DOHH2 (cell line): ENCODE measurements around the gene C1QTNF1.

Experiments used
- H3F3A ChIP-seq: fragments of 200-600 bp; sonication (generic), shearing (Covaris generic); 2 replicates; pipeline ENCODE4 v1.6.0; 2016; ENCODE audit warnings: antibody characterized with exemption, mild to moderate bottlenecking; ENCODE audit not compliant: control insufficient read depth, insufficient read depth
- H3K27ac ChIP-seq: fragments of 200-600 bp; sonication (generic); 2 replicates; pipeline ENCODE4 v1.5.1; 2014; ENCODE audit warnings: low read depth, mild to moderate bottlenecking, low read length, moderate library complexity
- H3K27me3 ChIP-seq: fragments of 200-600 bp; sonication (generic); 2 replicates; pipeline ENCODE4 v1.6.1; 2014; ENCODE audit warnings: mild to moderate bottlenecking, low read length, mixed read lengths; ENCODE audit not compliant: control insufficient read depth
- H3K36me3 ChIP-seq: fragments of 200-600 bp; sonication (generic); 2 replicates; pipeline ENCODE4 v1.6.1; 2014; ENCODE audit warnings: mild to moderate bottlenecking, low read length, moderate library complexity, mixed read lengths; ENCODE audit not compliant: control insufficient read depth
- H3K4me1 ChIP-seq: fragments of 200-600 bp; sonication (generic); 2 replicates; pipeline ENCODE4 v1.6.1; 2014; ENCODE audit warnings: mild to moderate bottlenecking, low read length, mixed read lengths; ENCODE audit not compliant: control insufficient read depth
- H3K4me2 ChIP-seq: fragments of 200-600 bp; sonication (generic); 2 replicates; pipeline ENCODE4 v1.6.0; 2014; ENCODE audit warnings: mild to moderate bottlenecking, low read length, moderate library complexity
- H3K4me3 ChIP-seq: fragments of 200-600 bp; sonication (generic); 2 replicates; pipeline ENCODE4 v1.5.1; 2014; ENCODE audit warnings: mild to moderate bottlenecking, low read length, mixed read lengths
- H3K79me2 ChIP-seq: fragments of 200-600 bp; sonication (generic); 2 replicates; pipeline ENCODE4 v1.6.1; 2014; ENCODE audit warnings: mild to moderate bottlenecking, low read length, mixed read lengths; ENCODE audit not compliant: control insufficient read depth
- H3K9me2 ChIP-seq: fragments of 200-600 bp; sonication (generic); replicated peaks from 2 replicates; pipeline ENCODE4 v1.6.1; 2014; ENCODE audit warnings: mild to moderate bottlenecking, low read length, mixed read lengths; ENCODE audit not compliant: control insufficient read depth
- H3K9me3 ChIP-seq: fragments of 200-600 bp; sonication (generic); 2 replicates; pipeline ENCODE4 v1.6.1; 2014; ENCODE audit warnings: antibody characterized with exemption, low read length, mixed read lengths; ENCODE audit not compliant: control insufficient read depth, insufficient read depth
- H4K20me1 ChIP-seq: fragments of 200-600 bp; sonication (generic); 2 replicates; pipeline ENCODE4 v1.6.0; 2014; ENCODE audit warnings: low read depth, mild to moderate bottlenecking, antibody characterized with exemption, low read length, moderate library complexity; ENCODE audit not compliant: control insufficient read depth, insufficient read depth
- CTCF ChIP-seq: fragments of 200-600 bp; sonication (generic); IDR thresholded peaks from one replicate; pipeline ENCODE4 v1.5.1; 2014; ENCODE audit warnings: antibody characterized with exemption, mild to moderate bottlenecking, low read depth, low read length; ENCODE audit not compliant: poor library complexity, severe bottlenecking
- EZH2phosphoT487 ChIP-seq: fragments of 200-600 bp; sonication (generic); IDR thresholded peaks from 2 replicates; pipeline ENCODE4 v1.6.1; 2017; ENCODE audit warnings: borderline replicate concordance, mild to moderate bottlenecking, antibody characterized with exemption, low read length, moderate library complexity, mixed read lengths

The C1QTNF1 gene

GRCh38 chr17:79090443-79091225, 66.7 kb downstream of the C1QTNF1 start:
- H3K4me2 ChIP-seq = no peak overlapping the region
- no peaks in the 10 kb centered on the region for H3K36me3 ChIP-seq
- H4K20me1 ChIP-seq = no peaks in the 10 kb centered on the region
- no peaks in the 10 kb centered on the region; the same call in 1 of the 2 replicates for H3K27me3 ChIP-seq
- no peaks in the 10 kb centered on the region for H3K9me3 ChIP-seq
- no peaks in the 10 kb centered on the region for H3K4me1 ChIP-seq
- H3K9me2 ChIP-seq = no peaks in the 10 kb centered on the region
- no peak overlapping the region for H3K27ac ChIP-seq
- no peaks in the 10 kb centered on the region for H3F3A ChIP-seq
- H3K4me3 ChIP-seq = no peak overlapping the region
- no peak for TF ChIP-seq CTCF
- no peaks in the 10 kb centered on the region for H3K79me2 ChIP-seq

GRCh38 chr17:79091226-79091670, 67.3 kb downstream of the C1QTNF1 start:
- no peaks in the 10 kb centered on the region; the same call in 1 of the 2 replicates for H3K27me3 ChIP-seq
- no peaks in the 10 kb centered on the region for H4K20me1 ChIP-seq

GRCh38 chr17:79092567-79092966, 68.6 kb downstream of the C1QTNF1 start:
- H3K36me3 ChIP-seq = no peaks in the 10 kb centered on the region
- no peaks in the 10 kb centered on the region for H3K9me2 ChIP-seq

More at GRCh38 chr17:79091226-79091670, 67.3 kb downstream of the C1QTNF1 start:
- Histone ChIP-seq H3K9me2 (no peaks in the 10 kb centered on the region), H3K9me3 (no peaks in the 10 kb centered on the region), H3F3A (no peaks in the 10 kb centered on the region), H3K4me1 (no peaks in the 10 kb centered on the region), H3K79me2 (no peaks in the 10 kb centered on the region), H3K27ac (no peak overlapping the region), H3K4me2 (no peak overlapping the region), H3K36me3 (no peaks in the 10 kb centered on the region), H3K4me3 (no peak overlapping the region)
- TF ChIP-seq EZH2phosphoT487 (no peak), CTCF (no peak)

More at GRCh38 chr17:79092567-79092966, 68.6 kb downstream of the C1QTNF1 start:
- Histone ChIP-seq H4K20me1 (no peaks in the 10 kb centered on the region), H3K27ac (no peak overlapping the region), H3K79me2 (no peaks in the 10 kb centered on the region), H3K27me3 (no peaks in the 10 kb centered on the region; the same call in 1 of the 2 replicates), H3K9me3 (no peaks in the 10 kb centered on the region), H3K4me2 (no peak overlapping the region), H3K4me3 (no peak overlapping the region), H3K4me1 (no peaks in the 10 kb centered on the region), H3F3A (no peaks in the 10 kb centered on the region)
- TF ChIP-seq EZH2phosphoT487 (no peak), CTCF (no peak)
